ENCODE data around the gene SLC31A2.

DNA sequence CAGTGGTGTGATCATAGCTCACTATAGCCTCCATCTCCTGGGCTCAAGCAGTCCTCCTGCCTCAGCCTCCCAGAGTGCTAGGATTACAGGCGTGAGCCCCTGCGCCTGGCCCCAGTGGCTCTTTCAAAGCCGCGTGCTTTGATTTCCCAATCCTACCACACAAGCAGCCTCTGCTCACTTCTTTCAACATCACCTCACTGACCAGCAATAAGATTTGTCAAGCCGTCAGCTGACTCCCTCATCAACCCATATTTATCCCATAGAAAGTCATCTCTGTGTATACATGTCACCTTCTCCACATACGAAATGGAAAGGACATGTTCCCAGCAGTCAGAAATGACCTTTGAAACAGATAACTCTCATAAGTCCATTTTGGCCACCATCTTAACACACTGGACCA lies 26.0 kb downstream of the SLC31A2 start:
- TF ChIP-seq EZH2 (IDR thresholded peaks at IDR 0.05; ENCODE audit: low read depth) (no peak), CTCF (conservative IDR thresholded peaks at IDR 0.05) (no peak)

All from PC-9 (cell line).